HG02759 (cell line): ENCODE data around the gene UBN1.
"Not testable (repeated sequence)": the region's sequence is repeated elsewhere in the genome, so short reads cannot be mapped to it uniquely, and the experiment has no call there.

Experiments
- ATAC-seq: cut with Tn5 transposase; IDR thresholded peaks from one replicate; pipeline ENCODE4 v1.9.1; 2021; ENCODE audit warnings: mild to moderate bottlenecking, moderate library complexity; ENCODE audit not compliant: unreplicated experiment

The UBN1 gene

DNA sequence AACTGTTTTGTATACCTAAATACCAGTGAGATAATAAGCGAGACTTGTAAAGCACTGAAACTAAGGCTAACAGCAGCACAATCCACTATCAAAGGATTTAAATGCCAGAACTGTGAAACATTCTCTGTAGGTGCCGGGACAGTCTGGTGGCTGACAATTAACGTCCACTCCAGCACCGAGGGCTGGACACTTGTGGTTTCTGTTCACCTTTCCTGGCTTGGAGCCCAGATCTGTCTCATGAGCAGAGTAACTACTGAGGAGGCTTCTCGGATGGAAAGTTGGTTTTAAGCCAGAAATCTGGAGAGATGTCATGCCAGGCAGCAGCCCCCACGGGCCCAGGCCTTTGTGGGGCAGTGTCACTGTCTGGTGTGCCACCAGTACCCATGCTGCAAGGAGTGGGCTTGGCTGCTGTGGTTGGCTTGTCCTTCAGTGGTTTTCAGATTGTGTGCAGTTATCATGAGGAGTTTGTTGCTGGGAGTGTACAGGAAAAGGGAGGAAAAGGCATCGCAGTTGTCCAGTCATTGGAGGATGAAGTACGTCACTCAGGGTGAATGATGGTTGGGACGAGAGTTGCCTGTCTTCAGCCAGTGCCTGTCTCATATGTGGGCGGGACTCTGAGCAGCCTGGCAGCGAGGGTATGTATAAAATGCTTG is 35.5 kb downstream of the UBN1 start:
- no peak for ATAC-seq

DNA sequence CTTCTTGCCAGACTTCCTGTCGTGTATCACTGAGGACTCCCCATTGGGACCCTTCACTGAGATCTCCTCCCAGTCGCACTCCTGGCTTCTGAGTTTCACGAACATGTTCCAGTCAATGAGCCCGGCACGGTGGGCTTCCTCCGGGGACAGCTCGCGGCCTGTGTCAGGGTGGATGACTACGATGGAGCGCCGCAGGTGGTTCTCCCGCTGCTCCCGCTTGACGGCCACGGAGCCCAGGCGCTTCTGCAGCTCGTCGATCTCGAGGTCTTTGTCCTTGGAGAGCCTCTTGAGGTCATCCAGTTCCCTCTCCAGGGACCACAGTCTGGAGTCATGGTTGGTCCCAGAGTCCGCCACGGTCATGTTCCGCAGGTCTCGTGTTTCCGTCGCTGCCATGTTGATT is 36.2 kb downstream of the UBN1 start:
- no peak for ATAC-seq

DNA sequence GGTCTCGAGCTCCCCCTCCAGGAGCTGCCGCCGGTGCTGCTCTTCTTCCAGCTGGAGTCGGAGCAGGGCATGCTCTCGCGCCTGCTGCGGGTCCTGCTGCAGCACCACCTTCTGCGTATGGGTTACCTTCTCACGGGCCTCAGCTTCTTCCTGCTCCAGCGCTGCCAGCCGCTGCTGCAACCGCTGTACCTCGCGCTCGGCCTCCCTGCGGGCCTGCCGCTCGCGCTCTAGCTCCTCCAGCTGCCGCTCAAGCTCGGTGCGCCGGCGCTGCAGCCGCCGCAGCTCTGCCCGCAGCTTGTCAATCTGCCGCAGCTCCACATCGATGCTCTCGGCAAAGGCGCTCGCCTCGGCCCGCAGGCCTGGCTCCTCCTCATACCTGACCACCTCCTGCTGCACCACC is 36.9 kb downstream of the UBN1 start:
- ATAC-seq = no peak

DNA sequence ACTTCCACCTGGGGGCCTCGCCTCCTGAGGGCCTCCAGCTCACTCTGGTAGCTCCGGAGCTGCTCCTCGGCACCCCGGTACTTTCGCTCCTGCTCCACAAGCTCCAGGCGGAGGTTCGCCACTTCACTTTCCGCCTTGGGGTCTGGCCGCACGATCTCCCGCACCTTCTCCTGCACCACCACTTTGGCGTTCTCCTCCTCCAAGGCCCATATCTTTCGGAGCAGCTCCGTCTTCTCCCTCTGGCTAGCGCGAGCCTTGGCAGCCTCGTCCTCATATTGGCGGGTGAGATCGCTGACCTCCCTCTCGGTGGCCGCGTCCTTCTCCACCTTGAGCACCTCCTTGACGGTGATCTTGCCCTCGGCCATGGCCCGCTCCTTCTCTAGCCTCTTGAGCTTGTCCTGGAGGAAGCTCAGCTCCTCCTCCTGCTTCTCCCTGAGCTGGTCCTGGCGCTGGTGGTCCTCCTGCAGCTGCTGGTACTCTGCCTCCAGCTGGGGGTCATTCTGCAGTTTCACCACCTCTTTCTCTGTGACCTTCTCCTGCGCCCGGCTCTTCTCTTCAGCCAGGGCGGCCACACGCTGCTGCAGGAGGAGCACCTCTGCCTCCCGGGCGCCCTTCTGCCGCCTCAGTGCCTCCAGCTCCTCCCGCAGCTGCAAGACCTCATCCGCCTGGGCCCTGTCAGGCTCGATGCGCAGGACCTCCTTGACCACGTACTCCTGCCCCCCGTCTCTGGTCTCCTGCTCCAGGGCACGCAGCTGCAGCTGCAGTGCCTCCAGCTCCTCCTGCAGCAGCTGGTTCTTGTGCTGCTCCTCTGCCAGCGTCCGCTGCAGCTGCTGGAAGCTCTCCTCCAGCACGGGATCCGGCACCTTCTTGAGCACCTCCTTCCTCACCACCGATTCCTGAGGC is 37.9 kb downstream of the UBN1 start:
- ATAC-seq = no peak

DNA sequence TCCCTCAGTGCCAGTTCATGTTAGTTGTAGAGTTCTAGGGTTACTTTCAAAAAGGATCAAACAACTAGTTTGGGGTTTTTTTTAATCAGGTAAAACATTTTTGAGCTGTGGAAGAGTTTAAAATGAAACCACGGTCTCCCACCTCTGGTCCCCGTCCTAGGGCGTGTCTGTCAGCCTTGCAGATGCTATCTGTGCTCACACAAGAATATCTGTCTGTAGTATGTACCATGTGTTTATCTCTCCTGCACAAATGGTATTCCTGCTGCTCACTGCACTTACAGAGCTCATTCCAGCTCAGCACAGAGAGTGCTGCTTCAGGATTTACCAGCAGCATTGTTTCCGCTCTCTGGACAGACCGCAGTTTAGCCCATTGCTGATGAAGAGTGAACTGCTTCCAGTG is 38.9 kb downstream of the UBN1 start:
- no peak for ATAC-seq

DNA sequence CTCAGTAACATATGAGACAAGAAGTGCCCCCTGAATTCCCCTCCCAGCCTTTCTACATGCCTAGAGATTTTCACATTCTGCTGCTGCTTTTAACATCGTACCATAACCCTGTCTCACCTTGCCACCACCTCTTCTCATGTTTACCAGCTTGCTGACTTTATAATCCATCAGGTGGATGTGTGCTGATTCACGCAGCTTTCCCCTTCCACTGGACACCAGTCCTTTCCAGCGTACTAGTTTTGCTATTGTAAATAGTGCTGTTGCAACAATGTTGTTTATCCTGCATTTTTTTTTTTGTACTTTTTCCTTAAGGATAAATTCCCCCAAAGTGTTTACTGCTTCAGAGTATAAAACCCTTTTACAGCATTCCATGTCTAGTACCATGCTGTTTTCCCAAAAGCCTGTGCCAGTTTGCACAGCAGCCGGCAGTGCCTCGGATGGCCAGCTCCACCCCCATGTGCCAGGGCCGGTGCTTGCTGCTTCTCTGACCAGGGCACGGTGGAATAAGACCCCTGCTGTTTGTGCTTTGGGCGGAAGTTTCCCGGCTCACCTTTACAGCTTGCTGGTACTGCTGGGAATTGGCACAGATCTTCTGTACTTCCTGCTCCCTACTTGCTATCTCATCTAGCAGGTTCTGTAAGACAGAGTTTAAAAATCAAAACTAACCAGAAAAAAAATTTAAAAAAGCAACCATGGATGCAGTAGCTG is 41.3 kb downstream of the UBN1 start:
- no peak for ATAC-seq

DNA sequence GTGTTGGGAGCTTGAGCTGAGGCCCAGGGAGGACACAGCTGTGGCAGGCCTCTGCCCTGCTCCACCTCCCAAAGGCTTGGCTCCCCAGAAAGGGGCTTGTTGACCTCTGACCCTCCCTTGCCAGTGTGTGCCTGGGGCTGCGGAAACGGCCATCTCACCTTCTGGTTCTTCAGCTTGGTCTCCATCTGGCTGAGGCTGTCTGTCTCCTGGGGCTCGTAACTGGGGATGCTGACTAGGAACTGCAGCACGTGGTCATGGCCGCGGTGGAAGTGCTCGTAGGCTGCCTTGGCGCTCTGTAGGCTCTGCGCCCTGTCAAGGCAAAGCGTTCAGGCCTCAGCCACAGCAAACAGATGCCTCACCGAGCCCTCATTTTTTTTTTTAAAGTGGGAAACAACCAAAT is 42.7 kb downstream of the UBN1 start:
- no peak for ATAC-seq

DNA sequence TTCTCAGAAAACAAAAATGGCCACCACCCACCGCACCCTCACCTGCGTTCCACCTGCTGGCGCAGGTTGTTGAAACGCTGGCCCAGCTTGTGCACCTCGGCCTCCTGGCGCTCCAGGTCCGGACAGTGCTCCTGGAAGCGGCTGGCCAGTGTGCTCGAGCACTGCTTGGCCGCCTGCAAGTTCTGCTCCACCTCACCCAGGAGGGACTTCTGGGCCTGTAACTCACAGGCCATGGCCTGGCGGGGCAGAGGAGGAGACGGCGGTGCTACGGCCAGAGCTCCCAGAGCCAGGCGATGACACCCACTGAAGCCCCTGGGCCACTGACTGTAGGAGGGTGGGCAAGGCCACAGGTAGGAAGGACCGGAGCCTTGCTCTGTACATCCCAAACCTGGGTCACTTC is 43.4 kb downstream of the UBN1 start:
- ATAC-seq = no peak

DNA sequence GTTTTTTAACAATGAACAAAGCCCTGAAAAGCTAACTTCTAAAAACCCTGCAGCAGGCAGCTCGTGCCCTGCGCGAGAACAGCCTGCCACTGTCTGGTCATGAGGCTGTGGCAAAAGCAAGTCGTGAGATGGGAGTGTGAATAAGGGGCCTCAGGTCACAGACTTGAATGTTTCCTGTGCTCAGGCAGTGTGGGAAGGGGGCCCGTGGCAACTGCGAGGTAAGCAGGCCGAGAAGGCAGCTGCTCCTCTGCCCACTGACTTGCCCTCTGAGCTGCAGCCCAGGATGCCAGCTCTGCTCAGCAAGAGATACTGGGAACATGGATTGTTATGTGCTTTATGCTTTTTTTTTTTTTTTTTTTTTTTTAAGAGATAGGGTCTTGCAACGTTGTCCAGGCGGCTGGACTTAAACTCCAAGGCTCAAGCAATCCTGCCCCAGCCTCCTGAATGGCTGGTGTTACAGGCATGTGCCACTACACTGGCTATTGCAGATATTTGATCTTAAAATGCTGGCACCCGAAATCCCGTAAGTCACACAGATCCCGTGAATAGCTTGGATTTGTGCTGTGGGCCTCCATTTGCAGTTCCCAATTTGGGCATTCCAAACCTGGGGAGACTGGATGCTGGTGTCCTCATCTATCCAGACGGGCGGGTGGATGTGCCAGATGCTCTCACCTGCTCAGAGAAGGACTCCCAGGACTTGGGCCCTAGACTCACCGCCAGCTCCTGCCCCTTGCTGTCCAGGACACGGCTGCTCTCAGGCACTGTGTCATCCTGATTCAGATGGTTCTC is 44.0 kb downstream of the UBN1 start:
- ATAC-seq = no peak

DNA sequence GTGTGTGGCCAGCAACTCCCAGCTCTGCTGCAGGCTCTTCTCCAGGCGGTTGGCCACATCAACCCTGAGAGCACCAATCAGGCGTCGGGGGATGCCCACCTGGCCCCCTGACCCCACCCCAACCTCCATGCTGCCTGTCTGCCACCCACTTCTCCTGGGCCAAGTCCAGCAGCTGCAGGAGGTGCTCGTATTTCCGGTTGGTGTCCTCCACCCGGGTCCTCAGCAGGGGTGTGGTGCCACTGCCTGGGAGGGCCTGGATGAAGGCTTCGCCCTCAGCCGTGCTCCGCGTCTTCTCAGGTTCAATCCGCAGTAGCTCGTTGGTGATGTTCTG is 44.6 kb downstream of the UBN1 start:
- no peak for ATAC-seq

DNA sequence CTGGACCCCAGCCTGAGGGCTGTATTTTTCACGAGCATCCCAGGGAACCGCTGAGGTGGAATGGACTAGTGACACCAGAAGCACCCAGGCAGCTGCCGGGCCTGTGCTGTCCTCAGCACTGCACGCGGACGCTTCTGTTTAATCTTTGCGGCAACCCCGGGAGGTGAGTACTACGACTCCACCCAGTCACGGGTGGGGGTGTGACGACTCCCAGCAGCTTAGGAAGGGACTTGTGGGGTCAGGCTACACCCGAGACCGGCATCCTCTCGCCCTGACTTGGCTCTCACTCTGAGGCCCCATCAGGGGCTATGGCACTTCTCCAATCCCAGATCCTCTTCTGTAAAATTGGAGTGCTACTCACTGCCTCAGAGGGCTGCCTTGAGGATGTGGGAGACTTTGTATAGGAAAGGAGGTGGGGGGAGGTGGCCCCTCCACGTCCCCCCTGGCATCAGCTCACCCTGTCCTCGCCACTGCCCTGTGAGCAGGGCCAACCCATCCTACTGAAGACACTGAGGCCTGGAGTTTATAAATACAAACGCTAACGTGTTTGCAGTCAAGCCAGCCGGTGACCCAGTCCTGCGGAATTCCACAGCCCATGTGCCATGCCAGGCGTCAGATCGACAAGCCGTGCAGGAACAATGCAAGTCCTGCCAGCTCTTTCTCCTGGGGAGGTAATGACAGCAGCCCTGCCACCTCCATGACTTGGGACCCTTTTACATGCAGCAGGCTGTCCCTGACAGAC is 45.3 kb downstream of the UBN1 start:
- ATAC-seq = no peak

DNA sequence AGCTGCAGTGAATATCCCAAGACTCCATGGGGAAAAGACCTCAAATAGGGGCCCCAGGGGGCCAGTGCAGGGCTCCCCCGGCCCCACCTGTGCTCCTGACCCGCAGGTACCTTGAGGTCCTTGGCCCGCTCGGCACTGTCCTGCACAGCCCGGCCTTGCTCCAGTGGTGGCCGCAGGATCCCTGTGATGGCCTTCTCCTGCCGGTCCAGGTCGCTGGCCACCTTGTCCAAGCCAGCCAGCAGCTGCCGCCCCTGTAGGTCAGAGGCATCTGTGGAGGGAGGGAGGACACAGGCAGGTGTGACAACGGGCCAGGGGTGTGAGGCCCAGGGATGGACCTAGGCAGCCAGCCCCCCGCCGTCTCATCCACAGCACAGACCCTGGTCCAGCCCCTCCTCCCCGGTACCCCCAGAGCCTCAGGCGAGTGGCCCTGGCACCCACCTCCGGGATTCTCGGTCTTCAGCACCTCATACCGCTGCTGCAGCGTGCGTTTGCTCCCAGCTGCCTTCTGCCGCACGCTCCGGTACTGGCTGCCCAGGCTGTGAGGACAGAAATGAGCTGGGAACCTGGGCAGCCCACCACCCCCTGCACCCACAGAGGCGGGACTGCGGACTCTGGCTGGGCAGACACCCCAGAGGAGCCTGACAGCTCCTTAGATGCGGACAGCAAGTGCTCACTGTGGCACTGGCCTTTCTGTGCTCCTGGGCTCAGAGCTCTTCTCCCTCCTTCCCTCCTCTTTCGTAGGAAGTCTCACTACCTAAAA is 46.0 kb downstream of the UBN1 start:
- no peak for ATAC-seq

DNA sequence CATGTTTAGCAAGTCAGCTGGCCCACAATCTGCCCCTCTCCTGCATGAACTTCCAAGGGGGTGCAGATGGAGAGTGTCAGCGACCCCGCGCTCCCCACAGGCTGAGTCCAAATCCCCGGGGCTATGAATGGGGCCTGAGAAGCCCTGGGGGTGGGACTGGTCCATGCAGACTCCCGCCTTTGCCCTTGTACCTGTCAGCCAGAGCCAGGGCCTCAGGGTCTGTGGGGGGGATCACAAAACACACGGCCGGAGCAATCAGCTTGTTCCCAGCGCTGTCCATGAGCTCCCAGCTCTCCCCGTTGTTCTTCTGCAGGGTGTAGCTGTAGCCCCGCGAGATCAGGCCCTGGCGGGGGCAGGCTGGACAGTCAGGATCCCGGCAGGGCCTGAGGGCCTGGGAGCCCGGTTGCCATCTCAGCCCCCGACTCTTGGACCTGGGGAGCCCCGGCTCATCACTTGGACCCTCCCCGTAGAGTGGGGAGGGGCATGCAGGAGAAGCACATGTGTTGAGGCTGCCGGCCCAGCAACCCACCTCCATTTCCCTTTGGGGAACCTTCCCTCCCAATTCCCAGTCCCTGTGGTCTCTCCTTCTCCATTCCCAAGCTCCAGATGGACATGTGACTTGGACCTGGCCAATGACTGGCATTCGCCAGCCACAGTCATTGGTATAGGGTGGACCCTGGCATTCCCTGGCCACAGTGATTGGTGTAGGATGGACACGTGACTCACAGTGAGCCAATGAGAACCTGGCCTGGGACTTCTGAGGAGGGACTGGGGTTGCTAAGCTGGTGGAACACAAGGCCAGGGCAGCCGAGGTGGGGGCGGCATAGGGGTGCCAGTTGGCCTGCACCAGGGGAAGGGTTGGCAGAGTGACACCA is 47.2 kb downstream of the UBN1 start:
- ATAC-seq = no peak

DNA sequence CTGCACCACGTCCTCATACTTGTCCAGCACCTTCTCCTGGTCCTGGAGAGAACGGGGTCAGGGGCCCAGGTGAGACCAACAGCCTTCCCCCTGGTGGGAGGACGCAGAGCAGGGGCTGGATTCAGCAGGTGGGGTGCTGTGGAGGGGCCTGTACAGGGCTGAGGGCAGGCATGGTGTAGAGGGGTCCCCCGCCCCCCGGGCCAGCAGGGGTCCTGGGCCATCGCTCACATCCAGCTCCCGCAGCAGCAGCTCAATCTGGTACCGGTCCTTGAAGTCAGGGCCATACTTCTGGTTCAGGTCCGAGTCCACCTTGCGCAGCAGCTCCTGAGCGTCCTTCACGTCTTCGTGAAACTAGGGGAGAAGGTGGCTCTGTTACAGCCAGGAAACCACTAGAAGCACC is 48.1 kb downstream of the UBN1 start:
- ATAC-seq = no peak

DNA sequence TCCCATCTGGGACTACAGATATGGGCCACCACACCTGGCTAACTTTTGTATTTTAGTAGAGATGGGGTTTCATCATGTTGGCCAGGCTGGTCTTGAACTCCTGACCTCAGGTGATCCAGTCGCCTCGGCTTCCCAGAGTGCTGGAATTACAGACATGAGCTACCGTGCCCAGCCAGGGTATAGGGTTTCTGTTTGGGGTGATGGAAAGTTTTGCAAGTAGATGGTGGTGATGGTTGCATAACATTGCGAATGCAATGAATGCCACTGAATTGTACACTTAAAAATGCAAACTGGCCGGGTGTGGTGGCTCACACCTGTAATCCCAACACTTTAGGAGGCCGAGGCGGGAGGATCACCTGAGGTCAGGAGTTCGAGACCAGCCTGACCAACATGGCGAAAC is 49.5 kb downstream of the UBN1 start:
- not testable (repeated sequence) for ATAC-seq

DNA sequence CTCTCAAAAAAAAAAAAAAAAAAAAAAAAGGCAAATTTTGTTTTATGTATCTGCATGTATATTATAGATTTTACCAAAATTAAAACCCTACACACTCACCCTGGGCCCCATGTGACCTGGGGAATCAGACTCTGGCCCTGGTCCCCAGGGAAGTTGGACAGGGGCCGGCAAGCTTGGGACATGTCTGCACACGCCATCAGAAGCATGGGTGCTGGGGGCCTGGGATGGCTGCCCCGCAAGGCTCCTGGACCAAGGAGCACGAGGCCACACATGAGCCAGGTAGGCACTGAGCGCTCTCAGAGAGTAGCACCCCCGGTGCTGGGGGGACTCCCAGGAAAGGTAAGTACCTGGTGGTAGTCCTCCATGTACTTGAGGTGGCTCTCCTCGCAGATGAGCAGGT is 50.0 kb downstream of the UBN1 start:
- ATAC-seq = no peak

DNA sequence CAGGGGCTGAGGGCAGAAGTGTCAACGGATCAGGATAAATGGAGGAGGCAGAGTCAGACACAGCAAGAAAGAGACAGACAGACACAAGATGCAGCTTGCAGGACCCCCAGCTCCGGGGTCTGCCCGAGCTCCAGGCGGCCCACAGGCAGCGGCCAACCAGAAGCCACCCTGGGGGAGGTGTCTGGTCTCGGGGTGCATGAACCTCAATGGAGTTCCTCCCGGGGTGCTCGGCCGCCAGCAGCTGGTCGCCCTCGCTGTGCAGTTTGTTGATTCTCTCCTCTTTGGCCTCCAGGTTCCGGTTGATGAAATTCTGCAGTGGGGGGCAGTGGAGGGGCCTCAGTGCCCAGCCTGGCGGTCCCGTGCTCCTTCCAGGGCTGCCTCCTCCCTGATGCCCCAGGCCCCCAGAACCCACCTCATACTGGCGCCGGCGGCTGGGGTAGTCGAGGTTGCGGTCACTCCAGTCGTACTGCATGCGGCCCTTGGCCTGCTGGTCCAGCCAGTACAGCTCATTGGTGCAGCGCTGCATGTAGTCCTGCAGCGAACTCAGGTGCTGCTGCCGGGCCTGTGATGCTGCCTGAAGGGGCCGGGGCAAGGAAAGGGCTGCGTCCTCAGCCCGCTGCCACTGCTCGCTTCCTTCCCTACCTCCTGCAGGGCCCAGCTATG is 51.7 kb downstream of the UBN1 start:
- no peak for ATAC-seq

DNA sequence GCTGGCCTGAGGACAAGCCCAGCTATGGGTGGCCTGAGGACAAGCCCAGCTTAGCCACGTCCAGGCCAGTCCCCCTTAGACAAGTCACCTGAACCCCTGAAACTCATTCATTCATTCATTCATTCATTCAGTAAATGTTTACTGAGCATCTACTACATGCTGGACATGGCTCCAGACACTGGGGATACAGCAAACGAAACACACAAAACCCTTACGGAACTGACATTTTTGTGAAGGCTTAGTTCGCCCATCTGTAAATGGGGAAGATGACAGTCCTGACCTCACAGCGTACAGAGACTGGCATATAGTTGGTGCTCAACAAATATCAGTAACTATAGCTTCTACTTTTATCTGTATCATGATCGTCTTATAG is 52.2 kb downstream of the UBN1 start:
- ATAC-seq = no peak
